GM21526 (cell line): Measurements from ENCODE around the gene PTPRT.

Experiments
- ATAC-seq: cut with Tn5 transposase; IDR thresholded peaks from one replicate; pipeline ENCODE4 v1.9.1; 2021; ENCODE audit warnings: moderate library complexity; ENCODE audit not compliant: unreplicated experiment, low FRiP score

PTPRT gene

DNA sequence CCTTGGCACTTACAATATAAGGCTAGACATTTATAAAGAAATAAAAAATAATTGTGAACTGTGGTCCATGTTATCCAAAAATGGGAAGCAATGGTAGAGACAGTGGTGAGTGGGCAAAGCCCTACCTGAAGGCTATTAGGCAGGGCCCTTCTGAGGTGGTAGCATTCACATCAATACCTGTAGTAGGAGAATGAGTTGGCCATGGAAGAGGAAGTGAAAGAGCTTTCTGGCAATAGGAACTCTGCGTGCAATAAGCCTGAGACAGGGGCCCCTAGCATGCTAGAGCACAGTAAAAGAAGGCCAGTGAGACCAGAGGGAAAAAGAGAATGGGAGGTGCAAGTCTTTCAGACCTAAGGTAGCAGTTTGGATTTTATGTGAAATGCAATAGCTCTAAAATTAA is 754.5 kb downstream of the PTPRT start:
- peak; percentile 98 for ATAC-seq

DNA sequence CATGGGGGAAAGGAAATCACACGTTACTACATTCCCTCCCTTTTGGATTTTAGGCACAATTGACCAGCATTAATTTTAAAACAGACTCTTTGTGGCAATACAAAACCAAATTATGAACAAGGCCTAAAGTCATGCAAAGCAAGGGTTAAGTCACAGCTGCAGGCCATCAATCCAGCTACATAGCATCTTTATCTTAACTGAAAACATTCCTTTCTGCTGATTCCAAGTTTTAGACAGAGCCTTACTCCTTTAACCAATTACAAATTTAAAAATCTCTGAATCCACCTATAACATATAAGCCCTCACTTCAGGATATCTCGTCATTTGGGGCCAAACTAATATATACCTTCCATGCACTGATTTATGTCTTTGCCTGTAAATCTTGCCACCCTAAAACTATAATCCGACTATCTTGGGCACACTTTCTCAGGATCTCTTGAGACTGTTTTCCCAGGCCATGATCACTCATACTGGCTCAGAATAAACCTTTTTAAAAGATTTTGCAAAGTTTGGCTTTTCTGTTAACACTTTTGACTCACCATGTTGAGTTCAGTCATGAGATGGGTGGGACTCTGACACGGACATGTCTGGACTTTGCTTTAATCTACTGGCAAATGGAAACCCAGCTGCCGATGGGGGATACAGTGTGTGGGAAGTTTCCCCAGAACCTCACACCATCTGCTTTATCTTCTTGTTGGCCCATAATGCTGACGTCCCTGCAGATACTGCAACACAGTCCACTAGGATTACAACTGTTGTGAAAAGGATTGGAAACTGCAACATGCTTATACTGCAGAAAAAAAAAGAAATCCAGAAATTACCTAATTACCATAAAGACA is 757.0 kb downstream of the PTPRT start:
- ATAC-seq, result no peak

DNA sequence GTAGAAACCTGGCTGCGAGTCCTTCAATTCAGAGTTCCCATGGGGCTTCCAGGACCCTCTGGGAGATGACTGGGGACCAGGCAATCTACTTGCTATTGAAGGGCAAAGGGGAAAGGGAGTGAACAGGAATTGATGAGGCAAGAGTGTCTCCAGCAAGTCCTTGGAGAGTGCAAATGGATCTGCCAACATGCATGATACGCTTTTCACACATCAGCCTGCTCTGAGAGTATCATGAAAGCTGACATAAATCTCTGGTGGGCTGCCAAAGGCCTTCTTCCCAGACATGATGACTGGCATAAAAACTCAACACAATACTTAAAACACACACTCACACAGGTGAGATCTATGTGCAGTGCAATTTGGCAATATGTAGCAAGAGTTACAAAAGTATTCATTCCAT is 759.1 kb downstream of the PTPRT start:
- no peak for ATAC-seq

DNA sequence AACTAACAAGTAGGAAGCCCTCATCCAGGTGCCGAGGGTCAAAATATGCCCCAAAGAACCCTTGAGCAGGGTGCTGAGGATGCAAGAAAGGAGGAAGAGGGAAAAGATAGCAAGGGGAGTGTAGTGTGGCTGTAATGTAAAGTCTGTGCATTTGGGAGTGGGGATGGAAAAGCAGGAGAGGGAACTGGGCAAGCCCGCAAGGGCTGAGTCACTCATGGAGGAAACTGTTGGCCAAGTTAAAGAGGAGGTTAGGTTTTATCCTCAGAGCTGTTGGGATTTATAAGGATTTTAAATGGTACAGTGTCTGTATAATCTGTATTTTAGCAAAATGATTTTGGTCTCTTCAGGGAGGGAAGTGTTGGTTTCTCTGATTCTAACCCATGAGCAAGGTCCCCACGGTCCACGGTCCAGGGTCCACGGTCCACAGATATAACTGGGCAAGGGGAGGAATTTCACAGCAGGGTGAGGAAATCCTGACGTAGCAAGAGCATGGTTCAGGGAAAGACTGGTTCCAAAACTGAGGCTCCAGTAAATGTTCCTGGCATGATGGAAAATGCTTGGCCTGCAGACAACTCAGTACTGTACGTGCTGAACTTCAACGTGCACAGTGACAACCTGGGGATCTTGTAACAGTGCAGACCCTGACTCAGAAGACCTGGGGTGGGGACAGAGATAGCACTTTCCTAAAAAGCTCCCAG is 759.8 kb downstream of the PTPRT start:
- no peak for ATAC-seq

DNA sequence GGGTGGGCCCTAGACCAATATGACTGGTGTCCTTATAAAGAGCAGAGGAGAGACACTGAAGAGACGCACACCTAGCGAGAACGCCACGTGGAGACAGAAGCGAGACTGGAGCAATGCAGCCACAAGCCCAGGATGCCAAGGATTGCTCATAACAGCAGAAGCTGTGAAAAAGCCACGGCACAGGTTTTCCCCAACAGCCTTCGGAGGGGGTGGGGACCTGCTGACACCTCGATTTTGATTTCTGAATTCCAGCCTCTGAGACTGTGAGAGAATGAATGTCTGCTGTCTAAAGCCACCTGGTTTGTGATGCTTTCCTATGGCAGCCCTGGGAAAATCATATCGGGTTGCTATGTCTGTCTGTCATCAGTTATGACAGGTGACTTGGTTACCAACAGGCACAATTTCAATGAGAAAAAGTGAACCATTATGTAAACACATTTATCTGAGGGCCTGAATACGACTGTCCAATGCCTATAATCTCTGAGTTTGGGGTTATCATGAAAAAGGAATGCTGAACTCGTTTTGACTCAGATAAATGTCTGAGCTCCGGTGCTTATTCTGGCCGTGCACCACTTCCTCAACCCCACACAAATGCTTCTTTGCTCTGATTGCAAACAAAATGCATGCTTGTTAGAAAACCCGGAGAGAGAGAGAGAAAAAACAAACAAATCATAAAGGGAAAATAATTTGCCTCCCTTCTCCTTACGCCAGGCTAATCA is 769.7 kb downstream of the PTPRT start:
- ATAC-seq, result no peak

DNA sequence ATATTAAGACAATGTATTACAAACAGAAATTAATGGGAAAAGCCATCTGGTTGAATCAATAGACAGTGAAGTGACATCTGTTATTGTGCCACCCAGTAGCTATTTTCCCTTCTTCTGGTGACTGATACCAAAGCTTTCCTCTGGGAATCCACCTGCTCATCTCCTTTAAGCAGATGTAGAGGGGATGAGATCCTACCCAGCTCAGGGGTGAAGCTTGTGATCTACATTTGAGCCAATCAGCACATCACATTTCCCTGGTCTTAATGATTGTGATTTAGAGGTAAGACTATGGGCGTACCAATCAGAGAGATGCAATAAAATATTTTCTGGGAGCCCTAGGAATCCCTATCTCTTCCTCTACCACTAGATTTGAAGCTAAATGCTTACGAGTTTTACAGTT is 782.9 kb downstream of the PTPRT start:
- no peak for ATAC-seq

DNA sequence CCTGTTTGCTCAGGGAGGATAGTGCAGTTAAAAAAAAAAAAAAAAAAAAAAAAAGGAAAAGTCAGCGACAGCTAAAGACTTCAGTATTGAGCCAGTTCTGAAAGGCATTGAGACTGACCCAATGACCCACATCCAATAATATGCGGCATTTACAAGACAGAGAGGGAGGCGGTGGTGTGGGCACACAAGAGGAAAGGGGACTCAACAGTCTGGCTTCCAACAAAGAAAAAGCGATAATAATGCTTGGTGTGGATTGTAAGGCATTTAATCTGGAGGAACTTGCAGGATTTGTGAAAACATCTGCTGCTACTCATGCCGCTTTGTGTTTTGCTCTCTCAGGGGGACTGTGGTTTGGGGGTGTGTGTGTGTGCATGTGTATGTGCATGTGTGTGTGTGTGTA is 787.3 kb downstream of the PTPRT start:
- no peak for ATAC-seq

DNA sequence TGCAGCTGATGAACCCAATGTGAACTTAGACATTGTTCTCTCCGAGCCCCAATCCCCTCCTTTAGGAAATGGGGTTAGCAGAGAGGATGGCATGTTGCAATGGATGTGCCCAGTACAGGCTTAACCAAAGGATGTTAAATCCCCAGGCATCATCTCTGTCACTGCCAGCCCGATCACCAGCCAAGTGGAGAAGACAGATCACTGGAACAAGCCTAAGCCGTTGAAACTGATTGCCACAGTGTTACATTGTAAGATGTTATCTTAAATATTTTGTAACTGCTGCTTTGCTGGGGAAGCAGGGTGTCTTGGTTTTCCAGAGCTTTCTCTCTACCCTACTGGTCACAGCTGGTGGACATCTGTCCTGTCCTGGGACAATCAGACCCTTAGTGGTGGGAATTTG is 788.1 kb downstream of the PTPRT start:
- no peak for ATAC-seq

DNA sequence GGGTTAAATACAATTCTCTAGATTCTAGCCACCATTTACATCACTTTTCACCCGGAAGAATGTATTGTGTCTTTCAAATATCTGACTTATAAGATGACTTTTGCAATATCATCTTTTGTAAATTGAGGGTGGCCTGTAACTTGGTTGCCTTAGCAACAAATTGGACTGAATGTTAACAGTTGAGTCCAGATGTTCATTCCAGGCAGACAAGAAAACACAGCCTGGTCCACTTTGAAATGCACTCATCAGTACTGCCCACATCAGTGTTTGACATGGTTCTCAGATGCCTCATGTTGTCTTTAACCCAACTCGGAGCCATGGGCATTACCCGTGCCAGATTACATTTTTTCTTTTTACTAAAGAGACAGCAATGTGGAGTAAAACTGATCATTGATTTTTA is 789.9 kb downstream of the PTPRT start:
- ATAC-seq, result no peak

DNA sequence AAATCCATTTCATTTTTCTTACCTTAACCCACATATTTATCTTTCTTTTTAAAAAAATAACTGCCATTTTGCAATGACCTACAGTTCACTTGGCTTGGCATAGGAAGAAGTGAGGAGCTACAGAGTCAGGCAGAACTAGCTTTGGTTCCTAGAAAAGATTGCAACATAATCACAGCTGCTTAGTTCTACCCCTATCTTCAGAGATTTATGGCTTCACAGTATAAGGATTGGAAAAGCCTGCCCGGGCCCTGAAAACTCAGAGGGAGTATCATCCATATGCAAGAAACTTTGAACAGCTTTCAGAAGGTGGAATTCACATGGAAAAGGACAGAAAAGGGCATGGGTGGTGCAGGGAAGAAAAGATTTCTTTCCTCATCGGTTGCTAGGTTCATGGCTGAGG is 797.3 kb downstream of the PTPRT start:
- no peak for ATAC-seq

DNA sequence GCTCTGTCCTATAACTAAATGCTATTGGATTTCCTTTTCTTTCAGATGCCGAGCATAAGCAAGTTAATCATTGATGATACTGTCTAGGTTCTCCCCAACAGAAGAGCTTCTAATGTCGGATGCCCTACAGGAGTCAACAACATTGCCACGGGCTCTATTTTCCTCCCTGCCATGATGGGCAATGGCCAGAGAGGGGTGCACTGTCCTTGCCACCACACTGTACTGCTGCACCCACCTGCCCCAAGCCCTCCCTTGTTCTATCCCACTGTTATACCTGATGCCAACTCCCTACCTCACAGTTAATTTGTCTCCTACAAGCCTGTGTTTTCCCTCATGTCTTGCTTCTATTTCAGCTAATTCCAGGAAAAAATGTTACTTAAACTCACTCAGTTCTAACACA is 797.9 kb downstream of the PTPRT start:
- no peak for ATAC-seq

DNA sequence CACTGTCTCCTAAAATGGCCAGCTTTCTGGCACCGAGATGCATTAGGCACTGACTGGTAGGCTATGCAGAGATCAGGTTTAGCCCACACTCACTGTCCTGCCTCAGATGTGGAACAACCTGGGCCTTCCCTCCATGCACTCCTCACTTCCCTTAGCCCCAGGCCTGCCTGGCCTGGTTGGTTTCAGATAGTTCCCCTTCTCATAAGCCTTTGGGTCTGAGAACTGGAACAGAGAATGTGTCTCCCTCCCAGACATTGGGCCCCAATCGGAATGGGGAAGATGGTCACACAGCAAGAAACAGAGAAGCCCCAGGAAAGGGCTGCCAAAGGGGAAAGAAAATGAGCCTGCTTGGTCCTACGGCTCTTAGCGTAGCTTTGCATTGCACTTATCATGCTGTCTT is 809.4 kb downstream of the PTPRT start:
- no peak for ATAC-seq

DNA sequence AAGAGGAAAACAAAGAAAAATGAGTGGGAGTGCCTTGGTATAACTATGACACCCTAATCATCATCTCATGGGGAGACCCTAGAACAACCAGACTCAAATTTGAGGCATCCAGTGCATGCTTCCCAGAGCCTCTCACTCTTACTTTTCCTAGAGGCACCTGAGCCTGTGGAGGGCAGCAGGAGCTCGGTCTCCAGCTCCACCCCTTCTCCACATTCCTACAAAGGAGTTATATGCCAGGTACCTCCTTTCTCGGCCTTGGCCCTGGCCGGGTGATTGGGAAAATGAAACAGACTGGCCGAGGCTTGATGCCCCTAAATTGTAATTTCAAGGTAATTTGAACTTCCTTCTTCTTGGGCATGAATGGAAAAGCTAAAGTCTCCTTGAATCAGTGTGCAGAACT is 810.3 kb downstream of the PTPRT start:
- ATAC-seq, result no peak

DNA sequence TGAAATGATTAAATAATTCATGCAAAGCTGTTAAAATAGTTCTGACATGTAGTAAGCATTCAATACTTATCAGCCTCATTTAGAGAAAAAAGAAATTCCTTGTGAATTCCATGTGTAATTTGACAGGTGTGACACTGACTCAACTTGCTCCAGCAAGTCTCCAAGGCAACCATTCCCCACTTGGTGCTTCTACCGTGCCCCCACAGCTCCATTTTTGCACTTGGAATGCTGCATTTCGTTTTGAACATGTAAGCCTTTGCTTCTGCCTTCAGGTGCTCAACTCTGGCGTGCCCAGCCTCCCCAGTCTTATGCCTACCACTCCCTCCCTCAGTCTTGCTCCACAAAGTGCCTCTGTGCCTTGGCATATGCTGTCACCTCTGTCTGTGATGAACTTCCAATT is 810.9 kb downstream of the PTPRT start:
- ATAC-seq, result no peak

DNA sequence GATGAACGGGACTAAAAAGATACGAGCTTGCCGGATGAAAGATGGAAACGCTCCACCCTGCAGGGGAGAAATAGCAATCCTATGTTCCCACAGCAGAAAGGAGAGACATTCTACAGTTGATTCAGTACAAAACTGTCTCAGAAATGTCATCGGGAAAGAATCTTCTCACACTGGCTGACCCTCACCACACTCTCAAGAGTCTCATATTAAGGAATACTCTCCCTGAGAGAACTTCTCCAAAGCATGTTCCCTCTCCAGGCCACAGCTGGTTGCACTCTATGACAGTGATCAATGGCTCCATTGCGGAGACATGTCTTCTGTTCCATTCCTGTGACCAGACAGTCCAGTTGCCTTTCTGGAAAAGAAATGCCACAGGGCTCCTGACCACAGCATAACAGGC is 813.6 kb downstream of the PTPRT start:
- ATAC-seq, result no peak

DNA sequence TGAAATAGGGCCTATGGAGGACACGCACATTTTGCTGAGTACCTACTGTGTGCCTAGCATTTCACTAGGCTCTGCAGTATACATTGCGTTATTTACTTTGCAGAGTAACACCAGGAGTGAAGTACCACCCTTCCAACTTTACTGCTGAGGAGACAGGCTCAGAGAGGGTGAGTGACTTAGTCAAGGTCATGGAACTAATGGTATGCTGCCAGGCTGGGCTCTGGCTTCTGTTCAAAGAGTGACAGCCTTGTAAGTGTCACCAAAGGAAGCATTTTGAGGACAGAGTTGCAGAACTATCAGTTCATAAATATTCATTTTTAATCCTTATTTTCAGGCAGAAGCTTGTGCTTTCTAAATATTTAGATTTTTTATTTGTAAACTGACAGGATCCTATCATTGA is 816.7 kb downstream of the PTPRT start:
- no peak for ATAC-seq

DNA sequence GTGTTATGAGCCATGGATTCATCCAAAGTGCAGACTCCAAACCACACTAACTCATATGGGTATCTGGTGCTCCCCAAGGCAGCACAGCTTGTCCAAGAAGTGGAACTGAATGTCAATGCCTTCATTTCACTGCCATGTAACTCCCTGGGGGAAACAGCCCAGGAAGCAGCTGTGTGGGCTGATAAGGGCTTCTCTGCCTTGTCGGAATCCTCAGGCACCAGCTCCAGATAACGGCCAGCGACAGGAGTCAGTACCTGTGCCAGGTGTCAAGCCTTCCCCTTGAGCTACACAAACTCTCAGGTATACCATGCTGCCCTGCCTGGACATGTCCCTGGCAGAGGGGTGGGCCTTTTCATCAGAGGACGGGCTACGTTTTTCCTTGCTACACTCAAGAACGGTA is 819.6 kb downstream of the PTPRT start:
- ATAC-seq, result no peak

DNA sequence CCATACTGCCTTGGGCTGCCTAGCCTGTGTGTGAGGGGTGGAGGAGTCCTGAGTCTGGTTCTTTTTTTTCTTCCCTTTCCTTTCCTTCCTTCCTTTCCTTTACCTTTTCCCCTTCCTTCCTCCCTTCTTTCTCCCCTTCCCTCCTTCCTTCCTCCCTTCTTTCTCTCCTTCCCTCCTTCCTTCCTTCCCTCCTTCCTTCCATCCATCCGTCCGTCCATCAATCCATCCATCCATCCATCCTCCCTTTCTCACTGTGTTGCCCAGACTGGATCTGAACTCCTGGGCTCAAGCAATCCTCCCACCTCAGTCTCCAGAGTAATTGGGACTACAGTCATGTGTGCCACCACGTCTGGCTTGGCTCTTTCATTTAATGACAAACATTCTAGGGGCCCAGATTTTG is 820.8 kb downstream of the PTPRT start:
- no peak for ATAC-seq

DNA sequence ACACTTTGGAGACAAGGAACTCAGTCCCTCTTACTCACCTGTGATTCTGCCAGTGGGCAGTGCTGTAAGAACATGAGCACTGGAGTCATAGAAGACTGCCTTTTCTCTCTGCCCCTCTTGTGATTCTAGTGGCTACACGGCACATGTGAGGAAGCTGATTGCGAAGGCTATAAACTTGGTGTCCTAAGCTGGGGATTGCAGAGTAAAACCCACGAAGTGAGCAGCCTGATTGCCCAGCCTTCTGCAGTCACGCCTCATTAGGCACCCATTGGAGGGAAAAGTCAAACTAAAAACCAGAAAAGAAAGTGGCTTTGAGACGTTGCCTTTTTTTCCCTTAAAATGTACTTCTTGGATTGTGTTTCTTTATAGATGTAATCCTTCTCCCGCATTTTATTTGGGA is 823.1 kb downstream of the PTPRT start:
- no peak for ATAC-seq

DNA sequence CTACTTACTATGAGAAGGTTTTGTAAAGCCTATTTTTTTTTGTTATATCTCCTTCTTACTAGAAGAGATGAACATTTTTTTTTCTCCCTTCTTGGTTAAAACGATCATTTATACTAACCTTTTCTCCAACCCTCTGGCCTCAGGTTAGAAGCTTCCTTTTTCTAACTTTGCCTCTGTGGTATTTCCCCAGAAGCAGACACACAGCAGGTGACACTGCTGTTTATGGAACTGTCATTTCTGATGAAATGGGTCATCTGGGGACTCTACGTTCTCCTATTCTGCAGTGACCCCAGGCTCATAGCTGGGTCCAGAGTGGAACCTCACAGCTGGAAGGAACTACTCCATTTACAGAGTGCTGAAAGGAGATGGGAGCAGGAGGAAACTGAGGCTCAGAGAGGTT is 825.3 kb downstream of the PTPRT start:
- ATAC-seq, result no peak

DNA sequence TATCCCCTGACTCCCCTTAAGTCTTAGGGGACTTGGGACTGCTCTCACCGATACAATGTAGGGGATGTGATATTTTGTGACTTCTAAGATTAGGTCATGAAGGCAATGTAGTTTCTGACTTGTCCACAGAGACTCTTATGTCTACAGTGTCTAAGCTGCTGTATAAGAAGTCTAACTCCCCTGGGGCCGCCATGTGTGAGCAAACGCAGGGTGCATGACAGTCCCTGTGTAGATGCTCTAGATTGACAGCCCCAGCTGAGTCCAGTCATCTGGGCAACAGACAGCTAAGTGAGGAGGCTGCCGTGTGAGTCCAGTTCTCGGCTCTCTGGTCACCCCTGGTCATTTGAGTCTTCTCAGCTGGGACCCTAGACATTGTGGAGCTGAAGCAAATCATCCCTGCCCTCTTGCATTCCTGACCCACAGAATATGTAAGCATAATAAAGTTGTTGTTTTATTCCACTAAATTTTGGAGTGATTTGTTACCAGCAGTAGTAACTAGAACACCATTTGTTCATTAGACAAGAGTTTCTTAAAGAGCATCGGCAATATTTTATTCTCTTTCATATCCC is 828.2 kb downstream of the PTPRT start:
- ATAC-seq, result no peak
